Hindlimb muscle (tissue), 1 donor: ENCODE data around the gene TMCO4. TPM values are rescaled to one million over a fixed set of nuclear protein-coding genes. Genes with fewer than 3 reads are reported as not detected.

ENCODE experiments used
- DNase-seq: peaks from one replicate; pipeline ENCODE4 v3.0.0-alpha.2; 2013
- polyA plus RNA-seq: library from polyadenylated mRNA; unstranded; fragments of 120-200 nt; gene quantifications from one replicate; pipeline ENCODE4 v1.2.1, GENCODE V29; 2013; ENCODE audit not compliant: insufficient read length

TMCO4 gene
- polyA plus RNA-seq, 1 donor: 2.1 TPM

- no peak for DNase-seq
These were observed 86.8 kb downstream of the TMCO4 start for GRCh38 chr1:19712928-19713327.

GRCh38 chr1:19710825-19711611, 88.7 kb downstream of the TMCO4 start:
- DNase-seq: no peak

GRCh38 chr1:19709260-19709793, 90.4 kb downstream of the TMCO4 start:
- DNase-seq: no peak

DNA sequence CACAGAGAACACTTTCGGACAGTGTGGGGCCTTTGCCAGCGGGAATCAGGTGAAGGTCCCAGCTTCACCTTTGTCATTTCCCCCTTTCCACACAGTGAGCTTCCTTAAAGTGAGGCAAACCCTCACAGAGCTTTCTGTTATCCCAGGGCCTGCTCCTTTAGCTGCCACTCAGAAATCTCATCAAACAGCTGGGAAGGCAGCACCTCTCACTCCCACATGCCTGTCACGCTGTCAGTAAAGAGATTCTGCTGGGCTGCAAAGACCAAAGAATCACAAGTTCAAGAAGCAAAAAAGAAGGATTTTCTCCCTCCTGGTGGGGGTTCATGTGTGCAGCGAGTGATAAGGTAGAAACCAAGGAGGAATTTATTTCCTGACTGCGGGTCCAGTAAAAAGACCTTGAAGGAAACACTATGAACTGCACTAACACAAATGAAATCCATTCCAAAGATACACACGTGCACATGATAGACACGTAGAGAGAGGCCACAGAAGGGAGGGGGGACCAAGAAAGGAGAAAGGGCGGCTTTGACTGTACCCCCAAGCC, 91.1 kb downstream of the TMCO4 start:
- no peak for DNase-seq

GRCh38 chr1:19706136-19706535, 93.6 kb downstream of the TMCO4 start:
- DNase-seq: no peak

DNA sequence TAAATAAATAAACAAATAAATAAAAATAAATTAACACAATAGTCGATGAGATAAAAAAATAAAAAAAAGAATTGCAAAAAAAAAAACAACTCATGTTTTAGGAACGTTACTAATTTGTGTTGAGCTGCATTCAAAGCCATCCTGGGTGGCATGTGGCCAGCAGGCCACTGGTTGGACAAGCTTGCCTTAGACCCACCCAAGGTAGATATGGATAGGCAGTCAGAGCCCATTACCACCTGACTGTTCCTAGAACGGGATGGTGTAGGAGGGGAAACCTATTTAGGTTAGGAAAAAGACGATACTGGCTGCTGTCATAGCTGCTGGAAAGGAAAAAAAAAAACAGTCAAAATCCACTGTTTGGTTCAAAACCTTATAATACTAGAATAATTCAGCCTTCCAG, 94.3 kb downstream of the TMCO4 start:
- no peak for DNase-seq

DNA sequence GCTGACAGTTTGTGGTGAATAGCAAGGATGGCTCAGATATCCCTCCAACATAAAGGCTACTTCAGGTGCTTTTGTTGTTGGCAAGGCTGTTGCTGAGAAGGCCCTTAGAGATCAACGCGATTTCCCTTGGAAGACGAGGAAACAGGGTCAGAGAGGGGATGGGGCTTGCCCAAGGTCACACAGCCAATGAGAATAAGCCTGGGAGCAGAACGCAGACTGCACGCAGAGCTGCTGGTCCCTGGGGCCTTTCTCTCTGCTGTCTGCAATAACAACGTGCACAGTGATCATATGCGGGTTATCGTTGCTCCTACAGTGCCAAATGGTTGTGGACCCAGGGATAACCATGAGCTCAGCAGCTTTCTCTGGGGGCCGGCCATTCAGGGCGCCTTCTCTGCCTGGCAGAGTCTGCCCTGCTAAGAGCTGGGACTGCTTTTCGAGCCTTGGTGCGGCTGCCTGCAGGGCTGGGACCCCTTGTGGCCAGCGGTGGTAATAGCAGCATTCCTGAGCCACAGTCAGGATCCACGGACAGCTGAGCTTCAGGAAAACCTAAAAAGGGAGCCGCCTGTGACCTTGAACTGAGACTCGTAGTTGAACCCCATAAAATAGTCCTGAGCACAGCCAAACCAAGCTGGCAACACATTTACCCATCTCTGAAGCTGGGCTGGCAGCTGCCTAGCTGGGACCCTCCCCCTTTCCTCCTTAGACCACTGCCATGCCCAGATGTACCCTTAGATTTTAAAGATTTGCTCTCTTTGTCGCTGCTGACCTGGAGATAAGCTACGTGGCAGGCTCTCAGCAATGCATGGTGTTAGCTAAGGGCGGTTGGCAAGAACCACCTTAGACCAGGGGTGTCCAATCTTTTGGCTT, 95.2 kb downstream of the TMCO4 start:
- peak; percentile 67 for DNase-seq

- DNase-seq: no peak
These were observed 96.4 kb downstream of the TMCO4 start for GRCh38 chr1:19703280-19703679.

- DNase-seq: no peak
These were observed 99.5 kb downstream of the TMCO4 start for GRCh38 chr1:19700079-19700777.

- no peak for DNase-seq
These were observed 101.5 kb downstream of the TMCO4 start for GRCh38 chr1:19698181-19698580.

DNA sequence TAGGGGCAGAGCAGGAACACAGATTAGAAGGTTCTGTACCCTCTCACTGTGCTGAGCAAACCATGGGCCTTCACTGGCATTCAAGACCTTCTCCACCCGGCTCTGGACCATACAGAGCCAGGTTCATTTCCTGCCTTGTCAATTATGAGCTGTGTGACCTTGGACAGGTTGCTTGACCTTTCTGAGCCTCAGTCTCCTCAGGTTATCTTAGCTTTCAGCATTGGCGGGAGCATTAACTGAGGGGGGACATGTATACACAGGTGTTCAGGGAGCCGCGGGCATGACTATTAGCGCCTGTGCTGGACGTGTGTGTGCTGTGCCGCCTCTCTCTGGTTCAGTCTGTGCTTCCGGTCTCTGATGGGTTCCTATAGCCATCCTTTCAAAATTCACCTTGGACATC, 102.9 kb downstream of the TMCO4 start:
- DNase-seq: no peak

DNA sequence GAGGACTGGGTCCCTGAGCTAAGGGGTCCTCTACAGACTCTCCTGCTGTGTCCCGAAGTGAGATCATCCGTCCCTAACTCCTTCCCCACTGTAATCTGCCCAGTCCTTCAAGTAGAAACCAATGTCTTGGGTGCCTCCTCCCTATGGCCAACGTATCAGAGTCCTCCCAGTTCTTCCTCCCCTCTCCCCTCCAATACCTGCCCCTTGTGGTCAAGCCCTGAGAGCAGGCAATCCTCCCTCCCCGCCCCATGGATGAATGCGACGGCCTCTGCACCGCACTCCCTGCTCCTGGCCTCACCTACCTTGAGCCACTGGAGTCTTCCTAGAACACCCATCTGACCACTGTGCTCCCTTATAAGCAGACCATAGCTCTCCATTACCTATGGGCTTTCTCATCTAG, 103.9 kb downstream of the TMCO4 start:
- no peak for DNase-seq

DNA sequence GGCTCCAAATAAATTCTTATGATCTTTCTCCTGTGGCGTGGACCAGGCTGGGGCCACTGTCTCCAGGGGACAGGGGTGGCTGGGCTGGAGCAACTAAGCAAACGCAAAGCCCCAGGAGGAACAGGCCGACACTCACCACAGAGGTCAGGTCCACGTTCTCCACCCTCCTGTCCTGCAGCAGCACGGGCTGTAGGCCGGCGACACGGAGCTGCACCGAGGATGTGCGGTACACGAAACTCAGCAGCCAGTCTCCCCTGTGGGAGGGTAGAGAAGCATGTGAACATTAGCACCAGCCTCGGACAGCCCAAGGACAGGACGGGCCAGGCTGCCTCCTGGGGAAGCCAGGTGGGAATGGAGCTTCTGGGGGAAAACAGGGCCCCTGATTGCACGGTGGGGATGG, 105.4 kb downstream of the TMCO4 start:
- no peak for DNase-seq

DNA sequence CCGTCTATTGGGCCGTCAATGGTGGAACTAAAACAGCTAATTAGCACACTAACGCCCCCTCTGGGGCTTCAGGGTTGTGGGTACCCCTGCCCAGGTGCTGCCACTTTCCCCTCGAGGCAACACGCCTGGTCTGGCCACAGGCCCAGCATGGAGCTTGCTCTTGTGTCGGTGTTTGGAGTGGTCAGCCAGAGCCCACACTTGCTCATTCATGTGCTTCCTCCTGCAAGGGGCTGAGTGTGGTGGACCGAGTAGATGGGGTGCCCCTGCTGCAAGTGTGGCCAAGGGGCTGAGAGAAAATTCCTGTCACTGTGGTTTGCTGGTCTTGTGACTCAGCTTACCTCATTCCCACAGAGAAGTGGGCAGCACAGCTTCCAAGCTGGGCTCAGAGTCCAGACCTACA, 109.4 kb downstream of the TMCO4 start:
- DNase-seq: no peak

GRCh38 chr1:19689856-19690255, 109.9 kb downstream of the TMCO4 start:
- DNase-seq: no peak

GRCh38 chr1:19689085-19689757, 110.5 kb downstream of the TMCO4 start:
- no peak for DNase-seq

GRCh38 chr1:19688041-19688842, 111.5 kb downstream of the TMCO4 start:
- no peak for DNase-seq

- DNase-seq: no peak
These were observed 112.3 kb downstream of the TMCO4 start for GRCh38 chr1:19687414-19687813.

DNA sequence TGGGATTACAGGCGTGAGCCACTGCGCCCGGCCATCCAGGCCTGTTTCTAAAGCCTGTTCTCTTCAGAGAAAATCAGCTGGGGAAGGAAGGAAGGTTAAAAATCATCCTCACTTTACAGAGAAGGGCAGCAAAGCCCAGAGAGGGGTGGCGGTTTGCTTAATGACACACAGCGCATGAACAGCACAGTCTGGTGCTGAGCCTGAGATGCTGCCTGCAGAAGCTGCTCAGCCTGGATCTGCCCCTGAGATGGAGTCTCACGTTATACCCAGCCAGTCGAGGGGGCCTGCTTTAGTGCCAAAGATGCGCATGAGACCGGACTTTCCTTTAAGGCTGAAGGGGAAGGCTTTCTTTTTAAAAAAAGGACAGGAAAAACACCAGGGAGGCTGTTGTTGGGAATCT, 113.7 kb downstream of the TMCO4 start:
- DNase-seq: no peak

DNA sequence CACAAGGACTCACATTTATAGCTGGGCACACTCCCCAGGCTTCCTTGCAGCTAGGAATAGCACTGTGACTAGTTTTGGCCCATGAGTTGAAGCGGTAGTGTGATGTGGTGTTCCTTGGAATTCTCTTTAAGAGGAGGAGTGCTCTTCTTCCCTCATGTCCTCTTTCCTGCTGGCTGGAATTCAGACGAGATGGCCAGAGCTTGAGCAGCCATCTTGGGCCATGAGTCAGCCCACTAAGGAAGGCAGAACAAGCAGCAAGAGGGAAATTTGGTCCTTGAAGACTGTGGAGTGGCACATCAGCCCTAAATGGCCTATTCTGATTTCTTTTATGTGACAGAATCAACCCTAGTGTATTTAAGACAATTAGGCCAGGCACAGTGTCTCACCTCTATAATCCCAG, 115.0 kb downstream of the TMCO4 start:
- no peak for DNase-seq

GRCh38 chr1:19683351-19683750, 116.4 kb downstream of the TMCO4 start:
- no peak for DNase-seq
